ENCODE measurements around the gene ILF2. TPM values are rescaled to one million over a fixed set of nuclear protein-coding genes. Genes with fewer than 3 reads are reported as not detected.

ILF2 gene
- total RNA-seq, 1 experiment from 2014 or later: 221 TPM

DNA sequence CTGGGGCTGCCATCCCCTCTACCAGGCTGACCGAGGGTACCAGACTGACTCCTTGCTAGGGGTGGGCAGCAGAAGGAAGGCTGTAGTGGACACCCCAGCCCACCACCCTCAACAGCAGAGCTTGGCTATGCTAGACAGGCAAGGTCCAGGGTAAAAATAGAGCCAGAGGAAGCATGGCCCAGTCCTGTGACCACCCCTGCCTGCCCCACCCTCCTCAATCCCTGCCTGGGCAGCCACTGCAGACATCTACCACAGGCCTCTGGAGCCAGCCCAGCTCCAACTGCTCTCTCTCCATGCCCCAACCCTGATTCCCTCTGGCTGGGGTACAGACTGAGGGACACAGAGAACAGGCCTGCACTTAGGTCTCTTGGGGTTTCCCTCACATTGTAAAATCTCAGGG, 40.8 kb downstream of the ILF2 start:
- CTCF ChIA-PET: no interaction called here
- Histone ChIP-seq H3K27me3 (ENCODE audit: control insufficient read depth, insufficient read depth, low read length) (no peaks in the 10 kb centered on the region), H3K27ac (ENCODE audit: low read length) (no peak overlapping the region; the same call in 1 of the 2 replicates), H3K4me3 (ENCODE audit: low read depth in 2 of 2, low read length in 2 of 2) (no peak overlapping the region), H3K9me3 (ENCODE audit: control insufficient read depth, insufficient read depth, low read depth, low read length) (no peaks in the 10 kb centered on the region), H3K36me3 (ENCODE audit: control insufficient read depth, insufficient read depth, low read length) (no peaks in the 10 kb centered on the region; the same call in 1 of the 2 replicates), H3K4me1 (ENCODE audit: control insufficient read depth, insufficient read depth, low read length) (peaks cover 40% of the 10 kb centered on the region)
- POLR2A ChIA-PET: interaction anchor here (0.5 kb wide), 1 partner anchor 28 kb away, joined by 7 read pairs; the partner anchor contains the start of gene SNAPIN
- TF ChIP-seq POLR2AphosphoS5 (IDR thresholded peaks at IDR 0.05; ENCODE audit: low read depth, low read length): no peak
- TF ChIP-seq TCF7L2 (IDR thresholded peaks at IDR 0.05; ENCODE audit: low read depth, low read length): no peak
- TF ChIP-seq, protein P1, sequence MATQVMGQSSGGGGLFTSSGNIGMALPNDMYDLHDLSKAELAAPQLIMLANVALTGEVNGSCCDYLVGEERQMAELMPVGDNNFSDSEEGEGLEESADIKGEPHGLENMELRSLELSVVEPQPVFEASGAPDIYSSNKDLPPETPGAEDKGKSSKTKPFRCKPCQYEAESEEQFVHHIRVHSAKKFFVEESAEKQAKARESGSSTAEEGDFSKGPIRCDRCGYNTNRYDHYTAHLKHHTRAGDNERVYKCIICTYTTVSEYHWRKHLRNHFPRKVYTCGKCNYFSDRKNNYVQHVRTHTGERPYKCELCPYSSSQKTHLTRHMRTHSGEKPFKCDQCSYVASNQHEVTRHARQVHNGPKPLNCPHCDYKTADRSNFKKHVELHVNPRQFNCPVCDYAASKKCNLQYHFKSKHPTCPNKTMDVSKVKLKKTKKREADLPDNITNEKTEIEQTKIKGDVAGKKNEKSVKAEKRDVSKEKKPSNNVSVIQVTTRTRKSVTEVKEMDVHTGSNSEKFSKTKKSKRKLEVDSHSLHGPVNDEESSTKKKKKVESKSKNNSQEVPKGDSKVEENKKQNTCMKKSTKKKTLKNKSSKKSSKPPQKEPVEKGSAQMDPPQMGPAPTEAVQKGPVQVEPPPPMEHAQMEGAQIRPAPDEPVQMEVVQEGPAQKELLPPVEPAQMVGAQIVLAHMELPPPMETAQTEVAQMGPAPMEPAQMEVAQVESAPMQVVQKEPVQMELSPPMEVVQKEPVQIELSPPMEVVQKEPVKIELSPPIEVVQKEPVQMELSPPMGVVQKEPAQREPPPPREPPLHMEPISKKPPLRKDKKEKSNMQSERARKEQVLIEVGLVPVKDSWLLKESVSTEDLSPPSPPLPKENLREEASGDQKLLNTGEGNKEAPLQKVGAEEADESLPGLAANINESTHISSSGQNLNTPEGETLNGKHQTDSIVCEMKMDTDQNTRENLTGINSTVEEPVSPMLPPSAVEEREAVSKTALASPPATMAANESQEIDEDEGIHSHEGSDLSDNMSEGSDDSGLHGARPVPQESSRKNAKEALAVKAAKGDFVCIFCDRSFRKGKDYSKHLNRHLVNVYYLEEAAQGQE (IDR thresholded peaks at IDR 0.05; ENCODE audit: insufficient read depth in 1 of 2, low read depth in 2 of 2, low read length in 1 of 2): no peak
- no peak for TF ChIP-seq SIN3A (IDR thresholded peaks at IDR 0.05; ENCODE audit: borderline replicate concordance, insufficient read depth, low read depth, low read length)
- TF ChIP-seq, protein P2, sequence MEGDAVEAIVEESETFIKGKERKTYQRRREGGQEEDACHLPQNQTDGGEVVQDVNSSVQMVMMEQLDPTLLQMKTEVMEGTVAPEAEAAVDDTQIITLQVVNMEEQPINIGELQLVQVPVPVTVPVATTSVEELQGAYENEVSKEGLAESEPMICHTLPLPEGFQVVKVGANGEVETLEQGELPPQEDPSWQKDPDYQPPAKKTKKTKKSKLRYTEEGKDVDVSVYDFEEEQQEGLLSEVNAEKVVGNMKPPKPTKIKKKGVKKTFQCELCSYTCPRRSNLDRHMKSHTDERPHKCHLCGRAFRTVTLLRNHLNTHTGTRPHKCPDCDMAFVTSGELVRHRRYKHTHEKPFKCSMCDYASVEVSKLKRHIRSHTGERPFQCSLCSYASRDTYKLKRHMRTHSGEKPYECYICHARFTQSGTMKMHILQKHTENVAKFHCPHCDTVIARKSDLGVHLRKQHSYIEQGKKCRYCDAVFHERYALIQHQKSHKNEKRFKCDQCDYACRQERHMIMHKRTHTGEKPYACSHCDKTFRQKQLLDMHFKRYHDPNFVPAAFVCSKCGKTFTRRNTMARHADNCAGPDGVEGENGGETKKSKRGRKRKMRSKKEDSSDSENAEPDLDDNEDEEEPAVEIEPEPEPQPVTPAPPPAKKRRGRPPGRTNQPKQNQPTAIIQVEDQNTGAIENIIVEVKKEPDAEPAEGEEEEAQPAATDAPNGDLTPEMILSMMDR (IDR thresholded peaks at IDR 0.05): no peak
- BruUV-seq (replicated peaks): no TSS peak
- DNase-seq (ENCODE audit: low read depth, low spot score) (no peak), ATAC-seq (no peak)
- in situ Hi-C loops (cut with HindIII; ENCODE audit: low pct_unique_long_range_greater_than_20kb, low sequenced_read_pairs) (no loop called here), intact Hi-C loops (cut with micrococcal nuclease; ENCODE audit: unreplicated experiment) (no loop called here)

GRCh38 chr1:153629343-153629665, 41.5 kb downstream of the ILF2 start:
- Histone ChIP-seq H3K27me3 (ENCODE audit: control insufficient read depth, insufficient read depth, low read length) (no peaks in the 10 kb centered on the region), H3K27ac (ENCODE audit: low read length) (no peak overlapping the region), H3K36me3 (ENCODE audit: control insufficient read depth, insufficient read depth, low read length) (no peaks in the 10 kb centered on the region; the same call in 1 of the 2 replicates), H3K4me1 (ENCODE audit: control insufficient read depth, insufficient read depth, low read length) (peaks cover 40% of the 10 kb centered on the region), H3K4me3 (ENCODE audit: low read depth in 2 of 2, low read length in 2 of 2) (no peak overlapping the region), H3K9me3 (ENCODE audit: control insufficient read depth, insufficient read depth, low read depth, low read length) (no peaks in the 10 kb centered on the region)
- intact Hi-C loops (cut with micrococcal nuclease; ENCODE audit: unreplicated experiment): no loop called here
- POLR2A ChIA-PET: interaction anchor here (0.6 kb wide), 1 partner anchor 67 kb away, joined by 5 read pairs; no protein-coding TSS in a partner anchor
- BruUV-seq (replicated peaks): no TSS peak
- CTCF ChIA-PET: no interaction called here
- in situ Hi-C loops (cut with HindIII; ENCODE audit: low pct_unique_long_range_greater_than_20kb, low sequenced_read_pairs): no loop called here
- ATAC-seq: no peak
- TF ChIP-seq, protein P2 (IDR thresholded peaks at IDR 0.05): no peak
- TF ChIP-seq SIN3A (IDR thresholded peaks at IDR 0.05; ENCODE audit: borderline replicate concordance, insufficient read depth, low read depth, low read length) (no peak), POLR2AphosphoS5 (IDR thresholded peaks at IDR 0.05; ENCODE audit: low read depth, low read length) (no peak), TCF7L2 (IDR thresholded peaks at IDR 0.05; ENCODE audit: low read depth, low read length) (no peak)
- TF ChIP-seq, protein P1 (IDR thresholded peaks at IDR 0.05; ENCODE audit: insufficient read depth in 1 of 2, low read depth in 2 of 2, low read length in 1 of 2): no peak
- DNase-seq (ENCODE audit: low read depth, low spot score): no peak

Measured in Panc1 (cell line).